HG02763 (cell line): ENCODE data around the gene VIL1.
A peak's percentile ranks its signal among the peaks of the same experiment; 100 is the strongest.

Experiments used
- ATAC-seq: cut with Tn5 transposase; IDR thresholded peaks from one replicate; pipeline ENCODE4 v1.9.1; 2021; ENCODE audit warnings: mild to moderate bottlenecking, moderate library complexity; ENCODE audit not compliant: unreplicated experiment

The VIL1 gene

GRCh38 chr2:218394298-218395089 is 24.4 kb upstream of the VIL1 start:
- no peak for ATAC-seq

DNA sequence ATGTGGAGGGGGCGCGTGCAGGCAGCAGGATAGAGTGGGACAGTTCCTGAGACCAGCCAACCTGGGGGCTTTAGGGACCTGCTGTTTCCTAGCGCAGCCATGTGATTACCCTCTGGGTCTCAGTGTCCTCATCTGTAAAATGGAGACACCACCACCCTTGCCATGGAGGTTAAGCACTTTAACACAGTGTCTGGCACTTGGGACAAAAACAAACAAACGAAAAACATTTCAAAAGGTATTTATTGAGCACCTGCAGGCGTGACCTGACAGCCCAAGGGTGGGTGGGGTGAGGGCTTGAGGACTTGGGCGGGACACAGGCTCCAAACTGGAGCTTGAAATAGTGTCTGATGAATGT is 23.9 kb upstream of the VIL1 start:
- no peak for ATAC-seq

DNA sequence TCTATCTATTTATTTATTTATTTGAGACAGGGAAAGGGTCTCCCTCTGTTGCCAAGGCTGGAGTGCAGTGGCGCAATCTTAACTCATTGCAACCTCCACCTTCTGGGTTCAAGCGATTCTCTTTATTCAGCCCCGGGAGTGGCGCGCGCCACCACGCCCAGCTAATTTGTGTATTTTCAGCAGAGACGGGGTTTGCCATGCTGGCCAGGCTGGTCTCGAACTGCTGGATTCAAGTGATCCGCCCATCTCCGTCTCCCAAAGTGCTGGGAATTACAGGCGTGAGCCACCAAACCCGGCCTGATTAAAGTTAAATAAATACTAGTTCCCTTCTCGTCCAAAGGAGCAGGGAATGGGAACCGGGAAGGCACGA is 23.5 kb upstream of the VIL1 start:
- no peak for ATAC-seq

GRCh38 chr2:218395826-218396687 is 22.9 kb upstream of the VIL1 start:
- peak; percentile 43 for ATAC-seq

DNA sequence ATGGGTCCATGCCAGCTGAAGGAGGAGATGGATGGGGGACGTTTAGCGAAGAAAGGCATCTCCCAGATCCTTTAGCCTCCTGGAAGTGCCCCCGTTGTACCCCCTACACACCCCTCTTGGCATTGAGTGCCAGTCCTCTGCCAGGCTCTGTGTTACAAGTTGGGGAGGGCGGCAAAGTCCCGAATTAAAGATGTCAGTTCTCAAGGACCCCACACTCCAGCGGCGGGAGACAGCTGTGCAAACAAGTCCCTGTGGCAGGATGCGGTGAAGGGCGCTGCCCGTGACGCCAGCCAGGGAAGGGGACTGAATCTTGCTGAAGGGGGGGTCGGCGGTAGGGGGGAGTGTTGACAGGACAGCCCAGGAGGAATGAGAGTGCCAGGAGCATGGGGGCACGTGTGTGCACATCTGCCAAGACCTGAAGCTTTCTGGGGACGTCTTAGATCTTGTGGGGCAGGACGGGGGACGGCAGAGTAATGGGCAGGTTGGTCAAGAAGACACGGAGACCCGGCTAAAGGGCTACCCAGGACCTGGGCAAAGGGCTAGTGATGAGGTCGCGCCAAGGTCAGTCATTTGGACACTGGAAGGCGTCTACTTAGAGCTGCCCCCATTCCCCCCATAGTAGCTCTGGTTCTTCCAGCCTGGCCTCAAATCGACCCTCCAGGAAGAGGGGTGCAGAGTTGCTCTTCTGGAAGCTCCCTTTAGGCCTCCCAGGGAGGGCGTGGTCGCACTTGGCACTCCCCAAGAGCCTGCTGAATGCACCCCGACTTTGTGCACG is 22.0 kb upstream of the VIL1 start:
- ATAC-seq, result no peak

DNA sequence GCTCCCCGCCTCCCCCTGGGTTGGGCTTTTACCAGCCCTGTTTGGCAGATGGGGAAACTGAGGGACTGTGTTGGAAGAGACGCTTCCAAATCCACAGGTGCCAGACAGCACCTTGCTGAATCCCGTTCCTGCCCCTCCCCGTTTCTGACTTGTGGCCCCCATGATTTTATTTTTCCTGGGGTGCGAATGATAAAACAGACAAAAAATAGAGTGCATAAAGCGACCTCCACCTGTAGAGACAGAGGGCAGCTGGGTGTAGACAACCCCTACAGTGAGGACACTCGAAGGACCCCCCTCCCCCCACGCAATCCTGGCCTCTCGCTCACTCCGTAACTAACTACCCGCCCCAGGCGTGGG is 21.5 kb upstream of the VIL1 start:
- ATAC-seq, result no peak

DNA sequence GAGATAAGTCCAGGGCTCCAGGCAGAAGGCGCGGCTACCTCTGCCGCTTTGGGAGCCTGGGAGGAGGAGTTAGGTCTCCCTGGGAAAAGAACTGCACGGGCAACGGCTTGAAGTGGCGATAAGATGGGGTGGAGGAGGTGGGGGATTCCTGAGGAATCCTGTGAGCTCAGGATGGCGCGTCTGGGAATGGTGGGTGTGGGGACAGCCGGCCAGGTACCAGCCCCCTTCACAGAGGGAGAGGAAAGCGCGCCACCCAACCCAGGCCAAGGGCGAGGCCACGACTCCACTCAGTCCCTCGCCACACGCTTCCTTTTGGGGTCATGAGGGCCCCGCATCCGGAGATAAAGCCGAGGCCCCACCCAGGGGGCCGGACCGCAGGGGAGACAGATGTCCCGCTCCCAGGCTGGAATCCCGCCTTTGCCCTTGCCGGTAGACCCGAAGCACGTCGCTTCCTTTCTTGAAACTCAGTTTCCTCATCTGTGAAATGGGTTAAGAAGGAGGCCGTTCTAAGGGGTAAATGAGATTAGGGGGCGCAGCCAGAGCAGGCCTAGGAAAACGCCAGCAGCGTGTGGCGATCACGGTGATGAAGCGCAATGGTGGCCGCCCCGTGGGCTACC is 21.0 kb upstream of the VIL1 start:
- ATAC-seq, result peak; percentile 16

DNA sequence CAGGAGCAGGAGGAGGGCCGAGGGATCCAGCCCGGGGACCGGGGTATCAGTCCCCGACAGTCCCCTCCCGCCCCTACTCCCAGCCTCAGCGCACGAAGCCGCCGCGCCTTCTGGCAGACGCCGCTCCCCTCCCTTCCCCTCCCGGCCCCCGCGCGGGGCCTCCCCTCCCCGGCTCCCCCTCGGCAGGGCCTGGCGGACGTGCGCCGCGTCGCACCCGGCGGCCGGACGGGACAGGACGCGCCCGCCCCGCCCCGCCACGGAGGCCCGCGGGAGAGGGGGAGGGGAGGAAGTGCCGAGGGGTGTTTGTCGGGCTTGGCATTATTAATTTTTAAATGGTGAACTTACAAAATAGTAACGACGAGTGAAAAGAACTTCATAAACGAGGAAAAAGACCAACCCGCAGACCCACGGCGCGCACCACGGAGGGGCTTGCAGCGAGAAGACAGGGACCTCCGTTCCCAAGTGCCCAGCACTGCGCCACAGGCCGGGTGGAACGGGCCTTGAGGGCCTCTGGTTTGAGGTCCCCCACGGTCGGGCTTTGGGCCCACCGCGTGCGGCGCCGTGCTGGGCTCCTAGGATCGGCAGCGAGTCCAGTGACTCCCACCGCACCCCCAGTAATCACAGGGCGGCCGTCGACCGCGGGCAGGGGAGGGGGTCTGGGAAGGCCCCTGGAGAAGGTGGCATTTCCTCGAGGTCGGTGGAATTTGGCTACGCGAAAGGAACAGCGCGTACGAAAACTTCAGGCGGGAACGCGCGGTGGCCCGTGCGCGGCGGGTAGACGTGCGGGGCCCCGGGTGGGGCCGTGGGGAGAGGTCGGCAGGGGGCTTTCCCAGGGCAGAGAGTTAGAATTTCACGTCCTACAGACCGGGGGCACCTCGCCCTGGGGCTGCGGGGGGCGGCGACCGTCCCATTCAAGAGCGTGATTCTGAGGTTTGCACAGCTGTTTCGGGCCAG is 20.2 kb upstream of the VIL1 start:
- ATAC-seq, result peak; percentile 16

GRCh38 chr2:218399391-218400166 is 19.3 kb upstream of the VIL1 start, which contains the start of gene CTDSP1:
CTDSP1 (plus strand) TSS chr2:218399868; CDS start chr2:218400091, 223 bp downstream.
- peak; percentile 43 for ATAC-seq

- no peak for ATAC-seq
These were observed 18.6 kb upstream of the VIL1 start for GRCh38 chr2:218400167-218400929.

DNA sequence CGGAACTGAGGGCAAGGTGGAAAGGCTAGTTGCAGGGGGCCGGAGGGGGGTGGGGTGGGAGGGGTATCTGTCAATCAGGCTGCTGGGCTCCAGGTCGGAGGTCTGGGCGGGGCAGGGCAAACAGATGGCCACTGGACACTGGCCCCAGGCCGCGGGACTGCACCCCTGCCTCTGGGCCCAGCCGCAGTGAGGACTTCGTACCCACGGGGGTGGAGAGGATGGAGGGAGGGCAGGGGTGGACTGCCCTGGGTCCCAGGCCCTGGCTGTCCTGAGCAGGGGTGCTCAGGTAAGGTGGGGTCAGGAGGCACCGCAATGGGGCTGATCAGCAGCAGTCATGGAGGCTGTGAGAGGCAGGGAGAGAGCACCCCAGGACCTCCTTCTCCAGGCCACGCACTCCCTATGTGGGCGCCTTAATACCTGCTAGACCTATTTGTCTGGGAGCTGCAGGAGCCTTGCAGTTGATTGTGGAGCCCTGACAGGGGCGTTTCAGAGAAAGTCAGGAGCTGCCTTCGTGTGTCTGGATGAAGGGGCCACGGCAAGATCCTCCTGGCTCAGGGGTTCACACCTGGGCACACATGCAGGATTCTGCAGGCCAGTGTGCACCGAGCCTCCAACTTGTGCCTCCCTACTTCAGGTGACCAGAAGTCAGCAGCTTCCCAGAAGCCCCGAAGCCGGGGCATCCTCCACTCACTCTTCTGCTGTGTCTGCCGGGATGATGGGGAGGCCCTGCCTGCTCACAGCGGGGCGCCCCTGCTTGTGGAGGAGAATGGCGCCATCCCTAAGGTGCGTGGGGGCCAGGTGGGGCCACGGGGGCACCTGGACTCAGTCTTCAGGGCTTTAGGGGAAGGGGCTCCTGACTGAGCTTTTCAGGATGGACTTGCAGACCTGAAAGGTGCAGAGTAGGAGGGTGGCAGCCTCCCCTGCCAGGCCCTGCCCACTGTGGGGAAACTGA is 17.7 kb upstream of the VIL1 start:
- no peak for ATAC-seq

DNA sequence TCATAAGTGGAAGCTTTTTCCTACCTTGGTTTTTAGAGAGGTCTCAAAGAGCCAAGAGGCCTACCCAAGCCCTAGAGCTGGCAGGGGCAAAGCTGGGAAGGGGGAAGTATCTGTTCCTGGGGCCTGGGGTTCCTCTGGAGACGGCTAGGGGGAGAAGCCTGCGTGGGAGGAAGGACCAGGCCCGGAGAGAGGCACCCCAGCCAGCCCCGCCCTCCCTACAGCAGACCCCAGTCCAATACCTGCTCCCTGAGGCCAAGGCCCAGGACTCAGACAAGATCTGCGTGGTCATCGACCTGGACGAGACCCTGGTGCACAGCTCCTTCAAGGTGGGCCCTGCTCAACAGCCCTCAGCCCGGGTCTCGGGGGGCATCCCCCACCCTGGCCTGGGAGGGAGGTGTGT is 17.0 kb upstream of the VIL1 start:
- ATAC-seq, result no peak

- no peak for ATAC-seq
These were observed 16.4 kb upstream of the VIL1 start for GRCh38 chr2:218402491-218402901.

- ATAC-seq, result no peak
These were observed 16.0 kb upstream of the VIL1 start for GRCh38 chr2:218402911-218403411.

DNA sequence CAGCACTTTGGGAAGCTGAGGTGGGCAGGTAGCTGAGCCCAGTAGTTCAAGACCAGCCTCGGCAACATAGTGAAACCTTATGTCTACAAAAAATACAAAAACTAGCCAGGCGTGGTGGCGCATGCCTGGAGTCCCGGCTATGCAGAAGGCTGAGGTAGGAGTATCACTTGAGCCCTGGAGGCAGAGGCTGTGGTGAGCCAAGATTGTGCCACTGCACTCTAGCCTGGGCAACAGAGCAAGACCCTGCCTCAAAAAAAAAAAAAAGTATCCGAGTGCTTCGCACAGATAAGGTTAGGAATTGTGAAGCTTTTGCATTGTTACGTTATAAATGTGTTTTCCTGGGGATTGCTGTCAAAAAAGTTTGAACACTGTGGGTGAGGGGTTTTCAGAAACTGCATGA is 15.1 kb upstream of the VIL1 start:
- ATAC-seq, result no peak

DNA sequence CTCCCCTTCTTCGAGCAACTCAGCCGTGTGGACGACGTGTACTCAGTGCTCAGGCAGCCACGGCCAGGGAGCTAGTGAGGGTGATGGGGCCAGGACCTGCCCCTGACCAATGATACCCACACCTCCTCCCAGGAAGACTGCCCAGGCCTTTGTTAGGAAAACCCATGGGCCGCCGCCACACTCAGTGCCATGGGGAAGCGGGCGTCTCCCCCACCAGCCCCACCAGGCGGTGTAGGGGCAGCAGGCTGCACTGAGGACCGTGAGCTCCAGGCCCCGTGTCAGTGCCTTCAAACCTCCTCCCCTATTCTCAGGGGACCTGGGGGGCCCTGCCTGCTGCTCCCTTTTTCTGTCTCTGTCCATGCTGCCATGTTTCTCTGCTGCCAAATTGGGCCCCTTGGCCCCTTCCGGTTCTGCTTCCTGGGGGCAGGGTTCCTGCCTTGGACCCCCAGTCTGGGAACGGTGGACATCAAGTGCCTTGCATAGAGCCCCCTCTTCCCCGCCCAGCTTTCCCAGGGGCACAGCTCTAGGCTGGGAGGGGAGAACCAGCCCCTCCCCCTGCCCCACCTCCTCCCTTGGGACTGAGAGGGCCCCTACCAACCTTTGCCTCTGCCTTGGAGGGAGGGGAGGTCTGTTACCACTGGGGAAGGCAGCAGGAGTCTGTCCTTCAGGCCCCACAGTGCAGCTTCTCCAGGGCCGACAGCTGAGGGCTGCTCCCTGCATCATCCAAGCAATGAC is 14.4 kb upstream of the VIL1 start:
- ATAC-seq, result no peak
